ENCODE results near the gene CALU.

The CALU gene

GRCh38 chr7:128794436-128794835 is 55.3 kb downstream of the CALU start:
- no peak overlapping the region for H3K27ac ChIP-seq
- TF ChIP-seq, protein P1, sequence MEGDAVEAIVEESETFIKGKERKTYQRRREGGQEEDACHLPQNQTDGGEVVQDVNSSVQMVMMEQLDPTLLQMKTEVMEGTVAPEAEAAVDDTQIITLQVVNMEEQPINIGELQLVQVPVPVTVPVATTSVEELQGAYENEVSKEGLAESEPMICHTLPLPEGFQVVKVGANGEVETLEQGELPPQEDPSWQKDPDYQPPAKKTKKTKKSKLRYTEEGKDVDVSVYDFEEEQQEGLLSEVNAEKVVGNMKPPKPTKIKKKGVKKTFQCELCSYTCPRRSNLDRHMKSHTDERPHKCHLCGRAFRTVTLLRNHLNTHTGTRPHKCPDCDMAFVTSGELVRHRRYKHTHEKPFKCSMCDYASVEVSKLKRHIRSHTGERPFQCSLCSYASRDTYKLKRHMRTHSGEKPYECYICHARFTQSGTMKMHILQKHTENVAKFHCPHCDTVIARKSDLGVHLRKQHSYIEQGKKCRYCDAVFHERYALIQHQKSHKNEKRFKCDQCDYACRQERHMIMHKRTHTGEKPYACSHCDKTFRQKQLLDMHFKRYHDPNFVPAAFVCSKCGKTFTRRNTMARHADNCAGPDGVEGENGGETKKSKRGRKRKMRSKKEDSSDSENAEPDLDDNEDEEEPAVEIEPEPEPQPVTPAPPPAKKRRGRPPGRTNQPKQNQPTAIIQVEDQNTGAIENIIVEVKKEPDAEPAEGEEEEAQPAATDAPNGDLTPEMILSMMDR (conservative IDR thresholded peaks at IDR 0.05): no peak
- no peak for TF ChIP-seq ZFX (IDR thresholded peaks at IDR 0.05)

DNA sequence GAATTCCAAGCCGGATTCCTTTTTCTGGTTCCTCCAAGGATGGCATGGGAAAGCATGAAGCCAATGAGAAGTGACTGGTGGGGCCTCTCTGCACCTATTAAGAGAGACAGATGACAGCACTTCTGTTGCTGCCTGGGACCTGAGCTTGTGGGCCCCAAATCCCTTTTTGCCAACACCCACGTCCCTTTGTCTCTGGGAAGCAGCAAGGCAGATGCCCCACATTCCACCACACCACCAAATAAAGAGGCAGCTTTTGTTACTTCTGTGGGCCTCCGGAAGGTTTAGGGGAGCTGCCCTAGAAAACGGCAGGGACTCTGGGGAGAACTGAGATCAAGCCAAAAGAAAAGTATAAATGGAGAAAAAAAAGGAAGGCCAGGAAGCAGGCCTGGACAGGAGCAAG is 56.0 kb downstream of the CALU start:
- no peak overlapping the region for H3K27ac ChIP-seq

GRCh38 chr7:128796327-128796726 is 57.2 kb downstream of the CALU start:
- H3K27ac ChIP-seq: no peak overlapping the region
- TF ChIP-seq, protein P1 (conservative IDR thresholded peaks at IDR 0.05): no peak
- TF ChIP-seq ZFX (IDR thresholded peaks at IDR 0.05): no peak

More for the DNA sequence above, 56.0 kb downstream of the CALU start:
- no peak for TF ChIP-seq ZFX (IDR thresholded peaks at IDR 0.05)
- TF ChIP-seq, protein P1 (conservative IDR thresholded peaks at IDR 0.05): no peak

DNA sequence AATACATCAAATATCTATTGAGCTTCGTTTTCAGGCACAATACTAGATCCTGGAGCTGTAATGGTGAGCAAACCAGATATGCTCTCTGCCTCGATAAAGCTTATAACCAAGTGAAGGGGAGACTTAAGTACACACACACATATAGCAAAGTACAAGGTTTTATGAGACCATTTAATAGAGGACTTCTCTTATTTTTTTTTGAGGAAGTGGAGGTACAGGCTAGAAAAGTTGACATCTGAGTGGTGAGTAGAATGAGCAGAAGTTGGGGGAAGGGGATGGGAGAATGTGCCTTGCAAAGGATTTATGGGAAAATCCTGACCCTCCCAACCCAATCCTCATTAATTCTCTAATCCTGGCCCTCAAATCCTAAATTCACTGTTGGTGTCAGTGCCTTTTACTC is 60.3 kb downstream of the CALU start:
- no peak overlapping the region for H3K27ac ChIP-seq
- TF ChIP-seq, protein P1 (conservative IDR thresholded peaks at IDR 0.05): no peak
- TF ChIP-seq ZFX (IDR thresholded peaks at IDR 0.05): no peak

DNA sequence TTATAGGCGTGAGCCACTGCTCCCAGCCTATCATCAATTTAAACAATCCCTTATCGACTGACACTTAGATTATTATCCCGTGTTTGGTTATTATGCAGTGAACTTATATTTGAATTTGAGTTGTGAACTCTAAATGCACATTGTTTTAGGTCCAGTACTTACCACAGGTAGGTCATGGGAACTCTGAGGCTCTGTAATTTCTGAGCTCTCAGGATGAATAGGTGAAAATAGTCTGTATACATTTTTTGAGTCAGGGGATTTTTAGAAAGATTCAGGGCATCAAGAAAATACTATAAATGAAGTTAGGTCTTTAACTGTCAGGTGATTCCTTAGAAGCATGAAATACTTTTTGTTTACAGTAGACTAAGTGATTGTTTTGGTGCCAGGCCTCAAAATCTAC is 61.4 kb downstream of the CALU start:
- no peak for TF ChIP-seq ZFX (IDR thresholded peaks at IDR 0.05)
- TF ChIP-seq, protein P1 (conservative IDR thresholded peaks at IDR 0.05): no peak

GRCh38 chr7:128801003-128801402 is 61.8 kb downstream of the CALU start:
- TF ChIP-seq ZFX (IDR thresholded peaks at IDR 0.05): no peak
- TF ChIP-seq, protein P1 (conservative IDR thresholded peaks at IDR 0.05): no peak
- no peak overlapping the region for H3K27ac ChIP-seq

More for the DNA sequence above, 61.4 kb downstream of the CALU start:
- H3K27ac ChIP-seq: no peak overlapping the region

DNA sequence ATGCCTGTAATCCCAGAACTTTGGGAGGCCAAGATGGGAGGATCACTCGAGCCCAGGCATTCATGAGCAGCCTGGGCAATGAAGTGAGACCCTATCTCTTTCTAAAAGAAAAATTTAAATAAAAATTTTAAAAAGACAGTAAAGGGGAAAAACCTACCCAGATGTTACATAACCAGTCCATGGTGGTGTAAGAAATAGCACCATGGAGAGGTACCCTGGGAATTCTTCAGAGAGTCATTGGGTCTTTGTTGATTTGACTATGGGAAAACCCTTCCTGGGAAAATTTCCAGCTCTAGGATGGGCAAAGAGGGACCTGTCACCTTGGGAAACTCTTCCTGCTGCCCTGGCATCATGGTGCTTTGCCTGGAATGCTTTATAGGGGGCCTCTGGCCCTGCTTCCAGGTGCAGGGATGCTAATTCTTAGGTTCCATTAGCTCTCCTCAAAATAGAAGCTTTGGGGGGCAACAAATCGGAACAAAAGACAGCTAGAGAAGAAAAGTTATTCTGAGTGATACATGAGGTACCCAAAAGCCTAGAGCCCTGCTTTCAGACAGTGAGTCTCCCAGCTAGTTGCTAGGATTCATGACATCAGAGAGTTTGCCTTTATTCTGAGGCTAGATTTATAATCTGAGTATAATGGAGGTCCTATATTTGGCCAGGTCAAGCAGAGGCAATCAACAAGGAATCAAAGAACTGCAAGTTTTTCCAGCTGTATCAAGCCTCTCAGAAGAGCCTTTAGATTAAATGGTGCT is 62.7 kb downstream of the CALU start:
- TF ChIP-seq ZFX (IDR thresholded peaks at IDR 0.05): no peak
- TF ChIP-seq, protein P1 (conservative IDR thresholded peaks at IDR 0.05): no peak
- no peak overlapping the region for H3K27ac ChIP-seq
